Lower leg skin (tissue), 3 donors: ENCODE results near the gene PLEKHA4.
"Not testable (repeated sequence)": the region's sequence is repeated elsewhere in the genome, so short reads cannot be mapped to it uniquely, and the experiment has no call there.

Experiments used
- CTCF ChIP-seq, 3 donors: fragments of 450-650 bp; IDR thresholded peaks; one replicate each; pipeline ENCODE4 v1.5.1; 2016; ENCODE audit warnings: antibody characterized with exemption in 3 of 3, mild to moderate bottlenecking in 3 of 3, moderate library complexity in 2 of 3
- POLR2A ChIP-seq, 2 donors: fragments of 450-650 bp; IDR thresholded peaks; one replicate each; pipeline ENCODE4 v1.6.1; 2016 to 2017; ENCODE audit warnings: antibody characterized with exemption in 2 of 2, mild to moderate bottlenecking in 1 of 2, moderate library complexity in 1 of 2

- TF ChIP-seq POLR2A, CTCF (IDR thresholded peaks at IDR 0.05): not testable (repeated sequence)
These were observed 21.8 kb downstream of the PLEKHA4 start for GRCh38 chr19:48846659-48847058.
